Upper lobe of left lung (tissue), 6 donors: ENCODE results near the gene CENPQ. TPM values are rescaled to one million over a fixed set of nuclear protein-coding genes. Genes with fewer than 3 reads are reported as not detected.
A peak's percentile ranks its signal among the peaks of the same experiment; 100 is the strongest.

Experiments used
- ATAC-seq, 2 donors: fragments of 200-7000 bp; cut with Tn5 transposase; one replicate each; pipeline ENCODE4 v1.9.1; 2022; ENCODE audit warnings: mild to moderate bottlenecking in 2 of 2, moderate library complexity in 2 of 2; ENCODE audit not compliant: low FRiP score in 2 of 2
- DNase-seq, 2 donors: peaks; one replicate each; pipeline ENCODE4 v3.0.0-alpha.2; 2019 to 2020
- H3K27ac ChIP-seq, 4 donors: fragments of 200-600 bp; sonication (generic); one replicate each; pipeline ENCODE4 v1.5.1; 2016 to 2019
- H3K27me3 ChIP-seq, 4 donors: fragments of 200-600 bp; sonication (generic); one replicate each; pipeline ENCODE4 v1.5.1; 2017 to 2019
- H3K36me3 ChIP-seq, 4 donors: fragments of 200-600 bp; sonication (generic); one replicate each; pipeline ENCODE4 v1.5.1; 2016 to 2019
- H3K4me1 ChIP-seq, 4 donors: fragments of 200-600 bp; sonication (generic); one replicate each; pipeline ENCODE4 v1.5.1; 2018 to 2019
- H3K4me3 ChIP-seq, 4 donors: fragments of 200-600 bp; sonication (generic); one replicate each; pipeline ENCODE4 v1.5.1; 2017 to 2019; ENCODE audit warnings: mild to moderate bottlenecking in 2 of 4, moderate library complexity in 1 of 4
- H3K9me3 ChIP-seq, 4 donors: fragments of 200-600 bp; sonication (generic); one replicate each; pipeline ENCODE4 v1.5.1; 2018 to 2019
- CTCF ChIP-seq, 6 experiments: fragments of 450-650 bp in 4 of 6; fragments of 200-600 bp in 2 of 6; sonication (generic) in 2 of 6; IDR thresholded peaks; one replicate each; pipeline ENCODE4 v1.5.1; 2016 to 2019; ENCODE audit warnings: antibody characterized with exemption in 6 of 6
- EP300 ChIP-seq, 4 donors: sonication (generic); formaldehyde crosslinking; IDR thresholded peaks; one replicate each; pipeline ENCODE4 v1.5.1; 2017; ENCODE audit warnings: antibody characterized with exemption in 4 of 4, control low read depth in 2 of 4
- POLR2A ChIP-seq, 4 donors: fragments of 450-650 bp; IDR thresholded peaks; one replicate each; pipeline ENCODE4 v1.5.1; 2016 to 2017; ENCODE audit warnings: antibody characterized with exemption in 4 of 4, mild to moderate bottlenecking in 2 of 4
- POLR2AphosphoS5 ChIP-seq, 2 donors: sonication (generic); formaldehyde crosslinking; IDR thresholded peaks; one replicate each; pipeline ENCODE4 v1.5.1; 2017; ENCODE audit warnings: antibody characterized with exemption in 2 of 2
- WGBS, 2 donors: methylation state at CpG; one replicate each; pipeline ENCODE4 v1.1.5; 2017 to 2018; 5-methylcytosine and 5-hydroxymethylcytosine counted together
- total RNA-seq, 6 donors: library from RNA; depleted of rRNA in 4 of 6; stranded (reverse); fragments of >200 nt in 4 of 6; gene quantifications; one replicate each; pipeline versions ENCODE4 v1.1.0 to v1.2.1, GENCODE V29; 2016 to 2021
- donor health status: DM: no; HTN: no; CAD: no; lungs with moderate emphysema.
- donor health status: DM: no; HTN: yes; CAD: no; lungs with severe emphysema.

CENPQ gene, protein sequence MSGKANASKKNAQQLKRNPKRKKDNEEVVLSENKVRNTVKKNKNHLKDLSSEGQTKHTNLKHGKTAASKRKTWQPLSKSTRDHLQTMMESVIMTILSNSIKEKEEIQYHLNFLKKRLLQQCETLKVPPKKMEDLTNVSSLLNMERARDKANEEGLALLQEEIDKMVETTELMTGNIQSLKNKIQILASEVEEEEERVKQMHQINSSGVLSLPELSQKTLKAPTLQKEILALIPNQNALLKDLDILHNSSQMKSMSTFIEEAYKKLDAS
- total RNA-seq: 1 to 10 TPM in 4 of 6 donors, under 1 TPM in 1, not detected in 1; 0.22 to 4.1 (median 3.6) TPM

- peak within 1 kb of the TSS; percentile 45 to 82 (median 75) for H3K4me3 ChIP-seq
- TF ChIP-seq CTCF (IDR thresholded peaks at IDR 0.05) (no peak), EP300 (IDR thresholded peaks at IDR 0.05) (peak in 2 of 4 donors; percentile 20 to 94), POLR2A (IDR thresholded peaks at IDR 0.05) (peak in 3 of 4 donors; percentile 81 to 83 (median 83)), POLR2AphosphoS5 (IDR thresholded peaks at IDR 0.05) (peak; percentile 92 to 97)
- no peaks in the 10 kb centered on the region for H3K27me3 ChIP-seq
- peaks cover 0 to 11% (median 0%) of the 10 kb centered on the region in 4 donors for H3K36me3 ChIP-seq
- peaks cover 21 to 37% (median 29%) of the 10 kb centered on the region in 4 donors for H3K4me1 ChIP-seq
- peak within 1 kb of the TSS; percentile 85 to 90 (median 90) for H3K27ac ChIP-seq
- no peaks in the 10 kb centered on the region for H3K9me3 ChIP-seq
- WGBS, 2 donors: 0 to 1% methylated on average over 28 to 34 of the region's 37 CpGs
- ATAC-seq: peak; percentile 100
- peak; percentile 95 to 96 for DNase-seq
Observed at GRCh38 chr6:49462927-49463611, at the start of gene CENPQ, which contains the start of gene MMUT. TSS of gene CENPQ (plus strand) at chr6:49463370. CDS start at chr6:49470177, 6,807 bp downstream. TSS of gene MMUT (minus strand) at chr6:49463253. CDS start at chr6:49459466, 3,787 bp downstream.

GRCh38 chr6:49415358-49415757, 47.8 kb upstream of the CENPQ start:
- no peak for ATAC-seq
- 39 to 49% methylated on average over 1 of the region's 1 CpG for WGBS, 2 donors
- H3K4me1 ChIP-seq: no peaks in the 10 kb centered on the region
- H3K27me3 ChIP-seq: no peaks in the 10 kb centered on the region
- H3K27ac ChIP-seq: no peak overlapping the region
- no peaks in the 10 kb centered on the region for H3K9me3 ChIP-seq
- no peaks in the 10 kb centered on the region for H3K36me3 ChIP-seq
- H3K4me3 ChIP-seq: no peak overlapping the region
- no peak for DNase-seq
- no peak for TF ChIP-seq CTCF (IDR thresholded peaks at IDR 0.05)
- TF ChIP-seq POLR2A (IDR thresholded peaks at IDR 0.05): no peak
- no peak for TF ChIP-seq POLR2AphosphoS5 (IDR thresholded peaks at IDR 0.05)
- TF ChIP-seq EP300 (IDR thresholded peaks at IDR 0.05): no peak

DNA sequence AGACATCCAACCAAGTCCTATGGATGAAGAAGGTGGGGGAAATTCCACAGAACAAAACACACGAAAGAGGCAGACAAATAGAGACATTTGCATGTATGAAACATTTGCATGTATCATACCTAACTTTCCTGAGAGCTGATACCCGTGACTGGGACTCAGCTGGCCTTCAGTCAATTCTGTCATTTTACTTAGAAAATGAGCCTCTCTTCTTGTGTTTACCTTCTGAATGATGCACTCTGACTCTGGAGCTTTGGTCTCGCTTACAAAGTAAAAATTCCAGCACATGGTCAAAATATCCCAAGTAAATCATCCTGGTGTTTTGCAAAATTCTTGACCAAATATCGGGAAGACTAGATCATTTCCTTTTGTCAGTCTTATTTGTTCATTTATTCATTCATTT, 47.0 kb upstream of the CENPQ start:
- H3K9me3 ChIP-seq: no peaks in the 10 kb centered on the region
- H3K4me3 ChIP-seq: no peak overlapping the region
- ATAC-seq: no peak
- TF ChIP-seq CTCF (IDR thresholded peaks at IDR 0.05) (no peak), POLR2AphosphoS5 (IDR thresholded peaks at IDR 0.05) (no peak), EP300 (IDR thresholded peaks at IDR 0.05) (no peak), POLR2A (IDR thresholded peaks at IDR 0.05) (no peak)
- no peaks in the 10 kb centered on the region for H3K27me3 ChIP-seq
- DNase-seq: no peak
- WGBS, 2 donors: 72 to 82% methylated on average over 4 of the region's 4 CpGs
- H3K4me1 ChIP-seq: no peaks in the 10 kb centered on the region
- no peak overlapping the region for H3K27ac ChIP-seq
- H3K36me3 ChIP-seq: no peaks in the 10 kb centered on the region

DNA sequence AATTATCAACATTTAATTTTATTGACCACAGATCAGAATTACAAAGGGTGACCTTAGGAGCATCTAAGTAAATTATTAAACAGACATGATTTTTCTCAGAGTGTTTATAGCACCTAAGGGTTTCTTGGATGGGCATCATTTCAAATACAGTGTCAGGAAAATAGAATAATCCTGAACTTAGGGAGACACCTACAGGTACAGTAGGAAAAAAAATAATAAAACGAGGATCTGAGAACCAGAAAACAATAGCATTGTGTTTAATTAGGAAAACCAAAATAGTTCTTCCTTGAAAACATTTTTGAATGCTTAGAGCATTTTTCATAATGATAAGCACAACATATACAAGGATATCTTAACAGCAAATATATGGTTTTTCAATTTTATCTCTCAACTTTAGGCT, 39.4 kb upstream of the CENPQ start:
- WGBS, 2 donors: 47 to 49% methylated on average over 1 of the region's 1 CpG
- no peak for ATAC-seq

More for the DNA sequence above, 39.4 kb upstream of the CENPQ start:
- H3K4me3 ChIP-seq: no peak overlapping the region
- DNase-seq: no peak
- TF ChIP-seq POLR2A (IDR thresholded peaks at IDR 0.05) (no peak), EP300 (IDR thresholded peaks at IDR 0.05) (no peak), CTCF (IDR thresholded peaks at IDR 0.05) (no peak), POLR2AphosphoS5 (IDR thresholded peaks at IDR 0.05) (no peak)
- H3K27me3 ChIP-seq: no peaks in the 10 kb centered on the region
- no peaks in the 10 kb centered on the region for H3K36me3 ChIP-seq
- H3K4me1 ChIP-seq: no peaks in the 10 kb centered on the region
- H3K27ac ChIP-seq: no peak overlapping the region
- no peaks in the 10 kb centered on the region for H3K9me3 ChIP-seq
